ENCODE data around the gene TMEM208.

DNA sequence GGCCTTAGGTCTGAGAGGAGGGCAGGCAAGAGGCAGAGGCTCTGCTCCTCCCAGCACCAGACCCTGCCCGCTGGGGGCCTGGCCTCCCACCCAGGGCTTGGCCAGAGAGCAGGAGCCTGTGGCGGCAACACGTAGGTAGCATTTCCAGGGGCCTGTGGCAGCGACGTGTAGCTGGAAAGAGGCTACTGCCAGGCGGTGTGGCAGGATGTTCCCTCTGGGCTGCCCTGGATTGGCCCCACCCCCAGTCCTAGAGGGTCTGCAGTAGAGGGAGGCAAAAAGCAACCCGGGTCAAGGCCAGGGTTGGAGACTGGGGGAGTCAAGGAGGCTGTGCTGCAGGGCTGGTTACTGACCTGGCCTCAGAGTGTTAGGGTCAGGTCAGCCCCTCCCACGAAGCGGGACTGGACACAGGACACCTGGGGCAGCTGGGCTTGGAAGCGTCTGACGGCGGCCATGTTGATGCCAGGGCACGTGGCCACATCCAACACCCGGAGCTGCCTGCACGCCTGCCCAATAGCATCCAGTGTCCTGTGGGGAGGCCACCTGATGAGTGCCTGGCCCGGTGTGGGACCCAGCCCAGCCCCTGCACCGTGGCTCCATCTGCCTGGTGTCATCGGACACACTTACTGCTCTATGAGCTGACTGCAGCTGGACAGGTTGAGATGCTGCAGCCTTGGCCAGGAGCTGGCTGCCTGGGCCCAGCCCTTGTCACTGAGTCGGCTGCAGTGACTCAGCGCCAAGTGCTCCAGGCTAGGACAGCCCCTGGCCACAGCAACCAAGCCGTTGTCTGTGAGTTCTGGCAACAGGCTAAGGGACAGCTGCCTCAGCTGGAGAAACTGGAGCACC, 19.5 kb upstream of the TMEM208 start:
- TF ChIP-seq, protein P1, sequence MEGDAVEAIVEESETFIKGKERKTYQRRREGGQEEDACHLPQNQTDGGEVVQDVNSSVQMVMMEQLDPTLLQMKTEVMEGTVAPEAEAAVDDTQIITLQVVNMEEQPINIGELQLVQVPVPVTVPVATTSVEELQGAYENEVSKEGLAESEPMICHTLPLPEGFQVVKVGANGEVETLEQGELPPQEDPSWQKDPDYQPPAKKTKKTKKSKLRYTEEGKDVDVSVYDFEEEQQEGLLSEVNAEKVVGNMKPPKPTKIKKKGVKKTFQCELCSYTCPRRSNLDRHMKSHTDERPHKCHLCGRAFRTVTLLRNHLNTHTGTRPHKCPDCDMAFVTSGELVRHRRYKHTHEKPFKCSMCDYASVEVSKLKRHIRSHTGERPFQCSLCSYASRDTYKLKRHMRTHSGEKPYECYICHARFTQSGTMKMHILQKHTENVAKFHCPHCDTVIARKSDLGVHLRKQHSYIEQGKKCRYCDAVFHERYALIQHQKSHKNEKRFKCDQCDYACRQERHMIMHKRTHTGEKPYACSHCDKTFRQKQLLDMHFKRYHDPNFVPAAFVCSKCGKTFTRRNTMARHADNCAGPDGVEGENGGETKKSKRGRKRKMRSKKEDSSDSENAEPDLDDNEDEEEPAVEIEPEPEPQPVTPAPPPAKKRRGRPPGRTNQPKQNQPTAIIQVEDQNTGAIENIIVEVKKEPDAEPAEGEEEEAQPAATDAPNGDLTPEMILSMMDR (IDR thresholded peaks at IDR 0.05), result no peak
- no peak for TF ChIP-seq POLR2A (IDR thresholded peaks at IDR 0.05)
- TF ChIP-seq EP300 (IDR thresholded peaks at IDR 0.05), result no peak
